Cerebellar cortex (tissue), 1 donor: ENCODE measurements around the gene TRDMT1.

Experiments used
- DNase-seq: peaks from one replicate; pipeline ENCODE4 v3.0.0-alpha.2; 2015; ENCODE audit warnings: low spot score

The TRDMT1 gene

GRCh38 chr10:17200912-17201793 is at the start of gene TRDMT1:
Gene TRDMT1 (minus strand): TSS chr10:17201672. CDS start chr10:17201634, 38 bp downstream.
- DNase-seq, result peak; percentile 93

DNA sequence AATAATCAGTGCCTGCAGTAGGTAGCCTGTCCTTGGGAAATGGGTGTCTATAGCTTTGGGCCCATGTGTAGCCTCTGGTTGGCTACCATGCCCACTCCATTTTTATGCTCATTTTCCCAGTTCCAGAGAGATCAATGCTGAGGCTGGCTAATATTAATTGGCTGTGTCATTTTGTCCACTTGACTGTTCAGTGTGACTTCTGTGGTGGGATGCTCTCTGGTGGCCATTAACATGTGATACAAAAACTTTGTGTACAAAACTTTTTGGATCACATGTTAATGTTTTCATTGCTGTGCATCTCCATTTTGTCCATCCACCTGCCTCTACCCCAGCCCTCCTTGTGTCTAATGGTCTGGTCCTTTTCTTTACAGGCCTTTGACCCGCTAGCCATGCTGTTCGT is 49.3 kb upstream of the TRDMT1 start:
- no peak for DNase-seq

GRCh38 chr10:17249820-17250219 is 48.3 kb upstream of the TRDMT1 start:
- peak; percentile 22 for DNase-seq

DNA sequence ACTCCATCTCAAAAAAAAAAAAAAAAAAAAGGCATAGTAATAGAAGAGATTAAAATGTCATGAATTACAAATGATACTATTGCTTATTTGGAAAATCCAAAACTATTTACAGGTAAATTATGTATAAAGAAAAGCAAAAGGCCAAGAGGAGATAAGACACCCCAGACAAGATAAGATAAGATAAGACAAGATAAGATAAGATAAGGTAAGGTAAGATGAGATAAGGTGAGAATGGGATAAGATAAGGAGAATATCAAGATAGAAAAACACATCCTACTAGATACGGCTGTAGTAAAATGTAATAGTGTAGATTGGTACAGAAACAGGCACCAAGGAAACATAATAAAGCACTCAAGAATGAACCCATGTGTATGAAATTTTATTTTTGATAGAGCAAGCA is 47.5 kb upstream of the TRDMT1 start:
- no peak for DNase-seq

- DNase-seq, result no peak
These were observed 45.7 kb upstream of the TRDMT1 start for GRCh38 chr10:17247210-17247609.

DNA sequence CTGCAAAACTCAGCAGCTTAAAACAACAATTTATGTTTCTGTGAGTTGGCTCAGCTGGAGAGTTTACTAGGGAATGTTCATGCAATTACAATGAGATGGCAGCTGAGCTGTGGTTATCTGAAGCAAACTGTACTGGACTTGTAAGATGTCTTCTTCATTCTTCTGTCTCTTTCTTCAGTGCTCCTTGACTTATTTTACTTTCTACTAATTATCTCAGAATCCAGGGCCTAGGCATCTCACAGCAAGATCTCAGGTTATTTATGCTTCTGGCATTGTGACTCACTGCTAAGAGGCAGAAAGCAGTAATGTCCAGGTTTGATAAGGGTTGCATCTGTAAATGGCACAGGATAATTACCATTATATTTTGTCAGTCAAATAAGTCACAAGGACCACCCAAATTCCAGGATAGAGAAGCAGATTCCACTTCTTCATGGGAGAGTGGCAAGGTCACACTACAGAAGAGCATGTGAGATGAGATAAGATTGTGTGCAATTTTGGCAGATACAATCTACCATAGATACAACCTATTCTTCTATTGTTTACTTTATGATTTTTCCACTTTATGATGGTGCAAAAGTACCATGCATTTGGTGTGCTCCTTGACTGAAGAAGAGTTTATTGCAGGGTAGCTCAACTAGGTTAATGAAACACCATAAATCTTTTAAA is 43.4 kb upstream of the TRDMT1 start:
- no peak for DNase-seq

GRCh38 chr10:17241611-17242333 is 40.3 kb upstream of the TRDMT1 start:
- DNase-seq, result no peak

- DNase-seq, result no peak
These were observed 39.1 kb upstream of the TRDMT1 start for GRCh38 chr10:17240616-17241015.

GRCh38 chr10:17240096-17240495 is 38.6 kb upstream of the TRDMT1 start:
- no peak for DNase-seq

DNA sequence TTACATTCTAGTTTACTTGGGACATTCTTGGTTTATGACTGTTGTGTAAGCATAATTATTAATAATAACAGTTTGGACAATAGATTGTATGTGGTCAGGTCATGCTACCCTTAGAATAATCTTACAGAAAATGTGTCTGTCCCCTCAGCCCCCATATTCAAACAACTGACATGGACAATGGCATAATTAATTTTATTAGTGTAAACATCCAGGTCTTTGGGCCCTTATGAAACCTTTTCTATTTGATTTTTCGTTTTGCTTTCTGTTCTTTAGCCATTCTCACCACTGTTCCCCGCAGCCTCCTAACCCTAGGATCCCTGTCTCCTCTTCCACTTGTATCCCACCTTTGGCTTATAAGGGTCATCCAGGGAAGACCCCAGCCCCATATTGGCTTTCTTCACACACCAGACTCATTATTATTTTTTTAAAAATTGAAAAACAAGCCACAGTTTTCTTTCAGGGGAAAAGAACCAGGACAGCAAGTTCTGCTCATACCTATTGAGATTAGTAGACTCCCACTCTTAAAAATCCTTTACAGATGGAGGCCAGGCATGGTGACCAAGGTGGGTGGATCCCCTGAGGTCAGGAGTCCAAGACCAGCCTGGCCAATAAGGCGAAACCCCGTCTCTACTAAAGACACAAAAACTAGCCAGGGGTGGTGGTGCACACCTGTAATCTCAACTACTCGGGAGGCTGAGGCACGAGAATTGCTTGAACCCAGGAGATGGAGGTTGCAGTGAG is 38.0 kb upstream of the TRDMT1 start:
- no peak for DNase-seq

- DNase-seq, result peak; percentile 58
These were observed 37.2 kb upstream of the TRDMT1 start for GRCh38 chr10:17238445-17239291.

DNA sequence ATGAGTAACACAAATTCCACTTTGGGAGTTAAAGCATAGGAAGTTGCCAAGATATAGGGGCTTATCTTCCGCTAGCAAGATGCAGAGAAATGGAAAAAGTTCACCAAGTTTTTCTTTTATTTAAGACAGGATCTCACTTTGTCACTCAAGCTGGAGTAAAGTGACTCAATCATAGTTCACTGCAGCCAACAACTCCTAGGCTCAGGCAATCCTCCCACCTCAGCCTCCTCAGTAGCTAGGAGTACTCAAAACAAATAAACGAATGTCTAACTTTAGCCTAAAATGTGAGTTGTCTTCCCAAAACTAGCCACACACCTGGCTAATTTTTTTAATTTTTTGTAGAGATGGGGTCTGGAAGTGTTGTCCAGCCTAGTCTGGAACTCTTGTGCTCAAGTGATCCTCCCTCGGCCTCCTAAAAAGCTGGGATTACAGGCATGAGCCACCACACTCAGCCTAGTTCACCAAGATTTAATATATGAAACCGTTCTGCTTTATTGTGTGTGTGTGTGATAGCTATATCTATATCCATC is 36.5 kb upstream of the TRDMT1 start:
- peak; percentile 22 for DNase-seq

- DNase-seq, result no peak
These were observed 35.7 kb upstream of the TRDMT1 start for GRCh38 chr10:17237149-17237527.

DNA sequence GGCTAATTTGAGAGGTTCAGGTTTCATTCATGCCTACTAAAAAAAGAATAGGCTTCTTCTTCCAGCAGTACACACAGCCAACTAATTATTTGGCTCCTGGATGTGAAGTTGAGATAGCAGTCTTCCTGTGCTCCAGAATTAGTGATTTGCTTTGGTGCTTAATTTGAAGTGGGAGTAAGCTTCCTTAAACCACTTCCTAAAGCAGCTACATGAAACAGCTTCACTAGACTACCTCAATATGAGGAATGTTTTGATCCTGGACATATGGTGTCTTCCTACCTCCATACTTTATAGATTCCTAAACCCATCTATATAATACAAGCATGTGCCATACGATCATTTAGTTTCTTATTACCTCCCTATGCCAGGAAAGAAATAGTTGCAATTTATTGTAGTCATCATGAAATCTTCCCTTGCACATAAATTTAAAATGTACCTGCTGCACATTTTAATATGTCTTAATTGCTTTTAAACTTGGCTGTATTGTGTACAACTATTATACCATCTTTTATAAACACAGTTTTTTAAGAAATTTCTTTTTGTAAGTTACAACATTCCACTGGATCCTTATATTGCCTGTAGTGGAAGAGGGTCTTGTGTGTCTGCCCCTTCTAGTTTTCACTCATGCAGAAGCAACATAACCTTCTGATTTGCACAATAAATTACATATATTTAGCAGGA is 35.1 kb upstream of the TRDMT1 start:
- DNase-seq, result no peak

GRCh38 chr10:17235136-17235535 is 33.7 kb upstream of the TRDMT1 start:
- DNase-seq, result peak; percentile 24

- no peak for DNase-seq
These were observed 33.0 kb upstream of the TRDMT1 start for GRCh38 chr10:17234431-17234945.

DNA sequence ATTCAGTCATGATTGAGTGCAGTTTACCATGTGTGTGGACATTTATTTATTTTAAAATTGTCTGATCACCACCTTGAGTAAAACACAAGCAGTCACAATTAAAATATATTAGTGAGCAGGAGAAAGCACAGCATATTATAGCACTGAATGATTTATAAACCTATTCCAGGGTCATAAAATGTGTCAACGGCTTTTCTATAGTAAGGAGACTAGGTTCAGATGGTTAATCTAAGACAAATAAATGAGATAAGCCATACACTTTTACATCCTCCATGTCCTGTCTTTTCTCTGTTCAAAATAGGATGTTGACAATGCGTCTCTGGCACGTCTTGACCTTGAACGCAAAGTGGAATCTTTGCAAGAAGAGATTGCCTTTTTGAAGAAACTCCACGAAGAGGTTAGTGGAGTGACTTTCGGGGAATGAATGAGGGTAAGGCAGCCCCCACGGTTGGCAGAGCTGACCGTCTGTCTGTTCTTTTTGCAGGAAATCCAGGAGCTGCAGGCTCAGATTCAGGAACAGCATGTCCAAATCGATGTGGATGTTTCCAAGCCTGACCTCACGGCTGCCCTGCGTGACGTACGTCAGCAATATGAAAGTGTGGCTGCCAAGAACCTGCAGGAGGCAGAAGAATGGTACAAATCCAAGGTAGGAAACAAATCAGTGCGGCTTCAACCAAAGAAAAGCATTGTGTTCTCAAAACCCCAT is 32.0 kb upstream of the TRDMT1 start:
- no peak for DNase-seq

DNA sequence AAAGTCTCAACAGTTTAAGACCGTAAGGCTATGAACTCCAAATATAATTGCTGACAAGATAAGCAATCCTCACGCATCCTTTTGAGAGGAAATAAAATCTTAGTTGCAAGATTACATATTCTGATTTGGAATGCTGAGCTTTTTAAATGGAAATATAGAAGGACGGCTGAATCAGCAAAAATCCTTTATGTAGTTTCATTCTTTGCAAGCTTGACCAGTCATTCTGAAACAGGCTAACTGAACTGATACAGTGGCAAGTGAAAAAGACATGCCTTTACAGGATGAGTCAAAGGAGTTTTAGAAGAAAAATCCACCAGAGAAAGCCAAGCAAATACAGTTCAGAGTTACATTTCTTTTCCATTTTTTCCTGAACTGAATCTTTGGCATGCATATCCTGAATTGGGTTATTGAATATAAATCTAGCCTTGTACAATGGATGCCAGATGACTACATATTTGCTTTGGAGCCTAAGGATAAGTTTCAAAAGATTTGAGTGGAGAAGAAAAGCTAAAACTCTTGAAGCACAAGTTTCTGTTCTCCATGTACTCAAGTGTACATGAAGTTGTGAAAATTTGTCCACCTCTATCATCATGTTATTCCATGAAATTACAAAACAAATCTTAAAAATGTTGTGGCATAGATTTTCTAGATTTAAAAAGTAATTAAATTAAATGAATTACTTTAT is 30.9 kb upstream of the TRDMT1 start:
- DNase-seq, result no peak

- no peak for DNase-seq
These were observed 30.3 kb upstream of the TRDMT1 start for GRCh38 chr10:17231788-17232187.
